Stimulated activated CD4-positive, alpha-beta T cell treated with anti-CD3 and anti-CD28 coated beads, Interleukin-15, amount 100 ng/mL, for 1 hour (primary cell): ENCODE data around the gene HDAC8.
"Not testable (repeated sequence)": the region's sequence is repeated elsewhere in the genome, so short reads cannot be mapped to it uniquely, and the experiment has no call there.

ENCODE experiments used
- DNase-seq, 2 donors: peaks; one replicate each; pipeline ENCODE4 v3.0.0-alpha.2; 2020; ENCODE audit warnings: low read depth in 1 of 2, low spot score in 1 of 2

Gene HDAC8

GRCh38 chrX:72536542-72536941 lies 36.1 kb downstream of the HDAC8 start:
- DNase-seq = no peak

GRCh38 chrX:72532366-72532765 lies 40.3 kb downstream of the HDAC8 start:
- no peak for DNase-seq

- DNase-seq = no peak
Observed at GRCh38 chrX:72526534-72527508, 45.8 kb downstream of the HDAC8 start.

- no peak for DNase-seq
Observed at GRCh38 chrX:72498782-72499181, 73.9 kb downstream of the HDAC8 start.

- no peak for DNase-seq
Observed at GRCh38 chrX:72495046-72495445, 77.6 kb downstream of the HDAC8 start.

GRCh38 chrX:72492499-72492898 lies 80.1 kb downstream of the HDAC8 start:
- DNase-seq = no peak

- not testable (repeated sequence) for DNase-seq
Observed at GRCh38 chrX:72490221-72490620, 82.4 kb downstream of the HDAC8 start.

- DNase-seq = no peak
Observed at GRCh38 chrX:72487661-72488060, 85.0 kb downstream of the HDAC8 start.

GRCh38 chrX:72479324-72480274 lies 93.0 kb downstream of the HDAC8 start:
- no peak for DNase-seq

- no peak for DNase-seq
Observed at GRCh38 chrX:72478853-72479252, 93.8 kb downstream of the HDAC8 start.

- no peak for DNase-seq
Observed at GRCh38 chrX:72478351-72478750, 94.3 kb downstream of the HDAC8 start.

GRCh38 chrX:72477781-72478181 lies 94.9 kb downstream of the HDAC8 start:
- DNase-seq = no peak

GRCh38 chrX:72477376-72477775 lies 95.3 kb downstream of the HDAC8 start:
- no peak for DNase-seq

GRCh38 chrX:72475952-72476668 lies 96.5 kb downstream of the HDAC8 start:
- no peak for DNase-seq

GRCh38 chrX:72475338-72475737 lies 97.3 kb downstream of the HDAC8 start:
- no peak for DNase-seq

- no peak for DNase-seq
Observed at GRCh38 chrX:72470532-72471223, 102.0 kb downstream of the HDAC8 start.

- DNase-seq = no peak
Observed at GRCh38 chrX:72470117-72470516, 102.5 kb downstream of the HDAC8 start.

GRCh38 chrX:72468607-72469006 lies 104.0 kb downstream of the HDAC8 start:
- DNase-seq = no peak

- no peak for DNase-seq
Observed at GRCh38 chrX:72467135-72467534, 105.5 kb downstream of the HDAC8 start.

GRCh38 chrX:72466493-72466892 lies 106.2 kb downstream of the HDAC8 start:
- no peak for DNase-seq
